ENCODE data around the gene MYLK2.
"Not testable (repeated sequence)": the region's sequence is repeated elsewhere in the genome, so short reads cannot be mapped to it uniquely, and the experiment has no call there.

MYLK2 gene

DNA sequence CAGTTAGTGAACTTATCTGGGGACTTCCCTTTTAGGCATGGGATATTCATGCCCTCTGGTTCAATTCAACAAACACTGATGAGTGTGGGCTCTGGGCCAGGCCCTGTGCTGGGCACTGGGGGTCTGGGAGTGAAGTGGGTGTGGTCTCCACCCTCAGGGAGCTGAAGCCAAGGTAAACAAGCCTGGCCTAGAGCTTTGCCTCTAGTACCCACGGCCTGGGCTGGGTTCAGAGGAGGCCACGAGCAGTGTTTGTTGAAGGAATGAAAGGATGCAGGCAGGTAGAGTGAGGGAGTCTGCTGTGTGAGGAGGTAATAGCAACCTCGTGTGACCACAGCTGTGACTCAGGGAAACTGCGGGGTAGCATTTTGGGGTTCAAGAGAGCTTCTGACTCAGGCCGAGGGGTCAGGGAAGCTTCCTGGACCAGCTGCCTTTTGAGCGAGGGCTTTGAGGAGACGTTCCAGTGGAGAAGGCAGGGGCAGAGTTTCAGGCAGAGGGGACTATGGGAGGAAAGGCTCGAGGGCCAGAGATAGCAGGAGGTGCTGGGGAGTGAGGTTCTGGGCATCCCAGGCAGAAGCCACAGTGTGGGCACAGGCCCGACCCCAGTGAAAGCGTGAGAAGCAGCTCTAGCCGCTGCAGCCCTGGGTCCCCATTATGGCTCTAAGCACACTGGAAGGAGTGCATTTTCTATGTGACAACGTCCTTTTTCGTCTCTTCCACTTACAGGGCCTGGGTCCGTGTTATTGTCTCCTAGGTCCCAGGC lies 5.6 kb downstream of the MYLK2 start:
- no peaks in the 10 kb centered on the region for H3K36me3 Mint-ChIP-seq
- H3K9me3 Mint-ChIP-seq (ENCODE audit: low read depth) = no peaks in the 10 kb centered on the region
- H3K4me1 Mint-ChIP-seq (ENCODE audit: low read depth) = no peaks in the 10 kb centered on the region
- H3K27me3 Mint-ChIP-seq = no peaks in the 10 kb centered on the region
- no peak overlapping the region for H3K27ac Mint-ChIP-seq
- H3K4me3 Mint-ChIP-seq = no peak overlapping the region

DNA sequence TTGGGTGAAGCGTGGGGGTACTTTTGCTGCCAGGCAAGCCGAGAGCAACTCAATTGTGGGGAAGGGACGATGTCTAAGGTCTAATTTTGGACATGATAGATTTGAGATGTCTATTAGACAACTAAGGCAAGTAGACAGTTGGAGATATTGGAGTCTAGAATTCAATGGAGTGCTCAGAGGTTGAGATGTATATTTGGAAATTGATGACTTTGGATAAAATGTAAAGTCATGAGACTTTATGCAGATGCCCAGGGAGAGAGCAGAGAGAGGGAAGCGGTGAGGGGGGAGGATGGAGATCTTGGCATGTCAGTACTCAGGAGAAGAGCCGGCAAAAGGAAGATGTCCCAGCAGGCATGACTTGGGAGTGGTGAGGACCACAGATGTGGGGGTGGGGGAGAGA lies 6.9 kb downstream of the MYLK2 start:
- no peaks in the 10 kb centered on the region for H3K27me3 Mint-ChIP-seq
- H3K4me1 Mint-ChIP-seq (ENCODE audit: low read depth) = no peaks in the 10 kb centered on the region
- no peak overlapping the region for H3K27ac Mint-ChIP-seq
- H3K36me3 Mint-ChIP-seq = no peaks in the 10 kb centered on the region
- no peaks in the 10 kb centered on the region for H3K9me3 Mint-ChIP-seq (ENCODE audit: low read depth)
- H3K4me3 Mint-ChIP-seq = no peak overlapping the region

DNA sequence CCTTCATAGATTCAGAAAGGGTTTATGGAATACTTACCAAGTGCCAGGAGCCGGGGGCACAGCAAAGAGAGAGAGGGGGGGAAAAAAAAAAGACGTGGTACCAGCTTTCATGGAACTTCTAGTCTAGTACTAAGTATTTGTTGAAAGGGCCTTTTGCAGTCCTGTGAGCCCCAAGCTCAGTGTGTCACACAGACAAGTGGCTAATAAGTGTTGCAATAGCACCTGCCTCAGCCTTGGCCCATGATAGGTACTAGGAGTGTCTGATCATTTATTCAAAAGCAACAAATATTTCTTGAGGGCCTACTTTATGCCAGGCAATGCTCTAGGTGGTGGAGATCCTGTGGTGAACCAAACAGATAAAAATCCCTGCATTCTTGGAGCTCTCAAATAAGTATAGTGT lies 7.9 kb downstream of the MYLK2 start:
- Mint-ChIP-seq H3K4me3 (no peak overlapping the region), H3K27ac (no peak overlapping the region), H3K4me1 (ENCODE audit: low read depth) (no peaks in the 10 kb centered on the region), H3K36me3 (no peaks in the 10 kb centered on the region), H3K27me3 (no peaks in the 10 kb centered on the region), H3K9me3 (ENCODE audit: low read depth) (no peaks in the 10 kb centered on the region)

DNA sequence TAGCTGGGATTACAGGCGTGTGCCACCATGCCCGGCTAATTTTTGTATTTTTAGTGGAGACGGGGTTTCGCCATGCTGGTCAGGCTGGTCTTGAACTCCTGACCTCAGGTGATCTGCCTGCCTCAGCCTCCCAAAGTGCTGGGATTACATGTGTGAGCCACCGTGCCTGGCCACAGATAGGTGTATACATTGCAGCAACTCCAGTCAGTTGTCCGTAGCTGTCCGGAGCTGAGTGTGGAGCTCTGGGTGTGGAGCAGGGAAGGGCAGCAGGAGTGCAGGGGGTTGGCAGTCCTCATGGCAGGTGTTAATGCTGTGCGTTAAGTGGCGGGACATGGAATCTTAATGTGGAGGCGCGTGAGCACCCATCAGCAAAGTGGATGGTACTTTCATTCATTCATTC lies 8.9 kb downstream of the MYLK2 start:
- H3K4me1 Mint-ChIP-seq (ENCODE audit: low read depth); H3K27ac Mint-ChIP-seq; H3K9me3 Mint-ChIP-seq (ENCODE audit: low read depth); H3K36me3 Mint-ChIP-seq; H3K27me3 Mint-ChIP-seq; H3K4me3 Mint-ChIP-seq: not testable (repeated sequence)

DNA sequence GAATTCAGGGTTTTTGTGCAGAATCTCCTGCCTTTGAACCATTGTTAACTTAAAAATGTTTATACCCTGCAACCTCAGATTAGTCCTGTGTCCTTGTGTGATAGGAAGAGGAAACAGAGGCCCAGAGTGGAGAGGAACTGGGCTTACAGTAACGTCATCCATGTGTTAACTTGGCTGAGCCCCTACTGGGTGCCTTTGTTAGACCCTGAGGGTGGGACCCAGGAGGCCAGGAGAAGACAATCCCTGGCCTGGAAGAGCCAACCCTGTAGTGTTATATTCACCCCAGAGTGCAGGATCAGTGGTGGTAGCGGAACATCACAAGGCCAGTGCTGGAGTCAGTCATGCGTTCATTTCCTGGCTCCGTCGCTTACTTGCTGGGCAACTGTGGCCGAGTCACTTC lies 10.6 kb downstream of the MYLK2 start:
- H3K4me3 Mint-ChIP-seq = no peak overlapping the region
- H3K36me3 Mint-ChIP-seq = no peaks in the 10 kb centered on the region
- no peak overlapping the region for H3K27ac Mint-ChIP-seq
- H3K4me1 Mint-ChIP-seq (ENCODE audit: low read depth) = no peaks in the 10 kb centered on the region
- H3K9me3 Mint-ChIP-seq (ENCODE audit: low read depth) = no peaks in the 10 kb centered on the region
- H3K27me3 Mint-ChIP-seq = no peaks in the 10 kb centered on the region

DNA sequence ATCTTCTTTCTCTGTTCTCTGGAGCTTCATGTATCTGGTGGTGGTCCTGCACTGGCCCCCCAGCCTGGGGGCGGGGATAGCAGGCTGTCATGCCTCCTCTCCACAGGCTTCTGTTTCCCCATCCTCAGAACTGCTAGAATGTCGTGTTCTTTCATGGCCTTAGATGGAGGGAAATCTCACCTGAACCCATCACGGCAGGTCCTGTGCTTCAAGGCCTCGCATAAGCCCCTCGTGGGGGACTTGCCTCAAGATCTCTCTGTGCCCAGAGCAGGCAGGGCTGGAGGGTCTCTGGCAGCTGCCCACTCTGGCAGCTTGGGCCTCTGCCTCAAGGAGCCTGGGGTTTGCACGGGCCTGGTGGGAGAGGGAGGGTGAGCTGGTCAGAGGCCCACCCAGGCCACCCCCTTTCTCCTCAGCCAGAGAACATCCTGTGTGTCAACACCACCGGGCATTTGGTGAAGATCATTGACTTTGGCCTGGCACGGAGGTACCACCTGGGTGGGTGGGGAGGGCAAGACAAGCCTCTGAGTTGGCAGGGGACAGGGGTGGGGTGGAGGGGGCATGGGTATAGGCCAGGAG lies 11.3 kb downstream of the MYLK2 start:
- H3K4me3 Mint-ChIP-seq = no peak overlapping the region
- H3K27me3 Mint-ChIP-seq = no peaks in the 10 kb centered on the region
- no peaks in the 10 kb centered on the region for H3K4me1 Mint-ChIP-seq (ENCODE audit: low read depth)
- H3K36me3 Mint-ChIP-seq = no peaks in the 10 kb centered on the region
- no peaks in the 10 kb centered on the region for H3K9me3 Mint-ChIP-seq (ENCODE audit: low read depth)
- H3K27ac Mint-ChIP-seq = no peak overlapping the region

DNA sequence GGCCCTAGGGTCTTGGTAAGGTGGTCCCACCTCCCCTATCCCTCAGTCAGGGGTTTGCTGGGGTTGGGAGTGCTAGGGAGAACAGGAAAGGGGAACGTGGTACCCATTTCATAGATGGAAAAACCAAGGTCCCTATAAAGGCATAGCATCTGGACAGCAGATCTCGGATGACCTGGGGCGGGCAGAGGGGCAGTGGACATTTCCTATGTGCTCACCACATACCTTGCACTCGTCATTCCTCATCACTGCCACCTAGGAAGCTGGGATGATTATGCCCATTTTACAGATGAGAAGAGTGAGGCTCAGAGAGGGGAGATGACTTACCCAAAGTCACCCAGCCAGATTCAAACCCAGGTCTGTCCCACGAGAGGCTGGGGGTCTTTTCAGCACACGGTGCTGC lies 12.1 kb downstream of the MYLK2 start:
- Mint-ChIP-seq H3K36me3 (no peaks in the 10 kb centered on the region), H3K27ac (no peak overlapping the region), H3K9me3 (ENCODE audit: low read depth) (no peaks in the 10 kb centered on the region), H3K4me1 (ENCODE audit: low read depth) (no peaks in the 10 kb centered on the region), H3K4me3 (no peak overlapping the region), H3K27me3 (no peaks in the 10 kb centered on the region)

DNA sequence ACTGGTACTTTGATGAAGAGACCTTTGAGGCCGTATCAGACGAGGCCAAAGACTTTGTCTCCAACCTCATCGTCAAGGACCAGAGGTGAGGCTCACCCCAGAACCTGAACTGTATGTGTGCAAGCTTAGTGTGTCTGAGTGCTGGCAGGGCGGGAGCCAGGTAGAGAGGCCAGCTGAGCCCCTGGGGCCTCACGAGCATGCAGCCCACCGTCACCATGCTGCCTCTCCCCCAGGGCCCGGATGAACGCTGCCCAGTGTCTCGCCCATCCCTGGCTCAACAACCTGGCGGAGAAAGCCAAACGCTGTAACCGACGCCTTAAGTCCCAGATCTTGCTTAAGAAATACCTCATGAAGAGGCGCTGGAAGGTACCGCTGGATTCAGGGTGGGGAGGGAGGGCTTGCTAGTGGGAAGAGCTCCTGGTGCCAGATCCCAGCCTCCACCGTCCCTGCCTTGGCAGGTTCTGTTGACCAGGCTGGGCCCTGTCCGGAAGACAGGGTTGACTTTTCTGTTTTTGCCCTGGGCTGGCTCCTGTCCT lies 12.7 kb downstream of the MYLK2 start:
- Mint-ChIP-seq H3K27me3 (no peaks in the 10 kb centered on the region), H3K27ac (no peak overlapping the region), H3K36me3 (no peaks in the 10 kb centered on the region), H3K4me3 (no peak overlapping the region), H3K4me1 (ENCODE audit: low read depth) (no peaks in the 10 kb centered on the region), H3K9me3 (ENCODE audit: low read depth) (no peaks in the 10 kb centered on the region)

DNA sequence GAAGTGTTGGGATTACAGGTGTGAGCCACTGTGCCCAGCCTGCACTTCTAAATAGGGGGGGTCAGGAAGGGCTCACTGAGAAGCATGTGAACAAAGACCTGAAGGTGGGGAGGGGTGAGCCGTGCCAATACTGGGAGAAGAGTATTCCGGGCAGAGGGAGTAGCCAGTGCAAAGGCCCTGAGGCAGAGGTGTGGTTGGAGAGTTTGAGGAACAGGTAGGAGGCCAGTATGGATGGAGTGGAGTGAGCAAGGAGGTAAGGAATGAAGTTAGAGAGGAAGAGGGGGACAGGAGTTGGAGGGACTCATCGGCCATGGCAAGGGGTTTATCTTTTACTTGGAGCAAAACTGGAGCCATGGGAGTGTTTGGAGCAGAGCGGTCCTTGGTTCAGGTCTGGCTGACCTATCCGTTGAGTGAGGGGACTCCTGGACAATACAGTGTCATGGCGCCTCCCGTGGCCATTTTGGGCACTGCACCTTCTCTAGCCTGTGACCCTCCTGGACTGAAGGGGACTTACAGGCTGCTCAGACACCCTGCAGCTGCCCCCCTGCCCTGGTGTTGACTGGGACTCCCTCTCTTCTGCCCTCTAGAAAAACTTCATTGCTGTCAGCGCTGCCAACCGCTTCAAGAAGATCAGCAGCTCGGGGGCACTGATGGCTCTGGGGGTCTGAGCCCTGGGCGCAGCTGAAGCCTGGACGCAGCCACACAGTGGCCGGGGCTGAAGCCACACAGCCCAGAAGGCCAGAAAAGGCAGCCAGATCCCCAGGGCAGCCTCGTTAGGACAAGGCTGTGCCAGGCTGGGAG lies 14.2 kb downstream of the MYLK2 start:
- Mint-ChIP-seq H3K9me3 (ENCODE audit: low read depth) (no peaks in the 10 kb centered on the region), H3K27ac (no peak overlapping the region), H3K4me1 (ENCODE audit: low read depth) (no peaks in the 10 kb centered on the region), H3K4me3 (no peak overlapping the region), H3K27me3 (no peaks in the 10 kb centered on the region), H3K36me3 (no peaks in the 10 kb centered on the region)

DNA sequence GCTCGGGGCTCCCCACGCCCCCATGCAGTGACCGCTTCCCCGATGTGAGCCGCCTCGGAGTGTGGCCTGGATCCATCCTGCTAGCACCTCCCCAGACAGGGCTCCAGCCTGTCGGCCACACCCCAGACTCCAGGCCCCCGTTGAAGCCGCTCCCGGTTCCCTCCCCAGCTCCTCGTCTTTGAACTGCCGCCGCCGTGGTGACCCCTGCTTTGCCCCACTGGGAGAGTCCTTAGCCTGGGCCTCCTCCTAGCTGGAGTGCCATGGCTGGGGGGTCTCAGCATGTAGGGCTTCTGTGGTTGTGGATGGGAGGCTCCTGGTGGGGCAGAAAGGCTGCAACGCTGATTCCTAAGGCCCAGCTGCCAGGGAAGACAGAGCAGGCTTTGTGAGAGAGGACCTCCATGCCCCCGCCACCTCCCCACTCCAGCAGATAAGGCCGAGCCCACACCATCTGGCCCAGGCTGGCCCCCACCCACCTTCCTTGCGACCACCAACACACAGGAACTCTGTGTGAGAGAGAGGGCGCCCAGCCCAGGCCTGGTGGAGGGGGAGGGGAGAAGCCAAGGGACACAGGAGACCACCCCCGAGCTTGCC lies 14.9 kb downstream of the MYLK2 start:
- H3K4me1 Mint-ChIP-seq (ENCODE audit: low read depth) = no peaks in the 10 kb centered on the region
- no peaks in the 10 kb centered on the region for H3K36me3 Mint-ChIP-seq
- no peaks in the 10 kb centered on the region for H3K27me3 Mint-ChIP-seq
- H3K27ac Mint-ChIP-seq = no peak overlapping the region
- no peak overlapping the region for H3K4me3 Mint-ChIP-seq
- H3K9me3 Mint-ChIP-seq (ENCODE audit: low read depth) = no peaks in the 10 kb centered on the region

DNA sequence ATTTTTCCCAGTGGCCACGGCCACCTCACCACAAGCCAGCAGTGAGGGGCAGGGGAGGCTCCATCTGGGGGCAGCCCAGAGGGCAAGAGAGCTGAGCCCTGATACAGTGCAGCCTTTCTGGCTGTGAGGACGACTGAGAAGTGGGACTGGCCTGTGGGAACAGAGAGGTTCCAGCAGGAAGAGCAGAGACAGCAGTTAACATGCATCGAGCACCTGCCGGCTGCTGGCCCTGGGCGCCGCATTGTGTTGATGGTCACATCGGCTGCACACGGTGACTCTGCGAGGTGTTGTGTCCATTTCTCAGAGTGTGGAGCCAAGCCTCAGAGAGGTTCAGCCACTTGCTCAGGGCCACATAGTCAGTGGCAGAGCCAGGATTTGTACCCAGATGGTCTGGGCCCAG lies 16.4 kb downstream of the MYLK2 start:
- Mint-ChIP-seq H3K27ac (no peak overlapping the region), H3K27me3 (no peaks in the 10 kb centered on the region), H3K36me3 (no peaks in the 10 kb centered on the region), H3K4me1 (ENCODE audit: low read depth) (no peaks in the 10 kb centered on the region), H3K4me3 (no peak overlapping the region), H3K9me3 (ENCODE audit: low read depth) (no peaks in the 10 kb centered on the region)

DNA sequence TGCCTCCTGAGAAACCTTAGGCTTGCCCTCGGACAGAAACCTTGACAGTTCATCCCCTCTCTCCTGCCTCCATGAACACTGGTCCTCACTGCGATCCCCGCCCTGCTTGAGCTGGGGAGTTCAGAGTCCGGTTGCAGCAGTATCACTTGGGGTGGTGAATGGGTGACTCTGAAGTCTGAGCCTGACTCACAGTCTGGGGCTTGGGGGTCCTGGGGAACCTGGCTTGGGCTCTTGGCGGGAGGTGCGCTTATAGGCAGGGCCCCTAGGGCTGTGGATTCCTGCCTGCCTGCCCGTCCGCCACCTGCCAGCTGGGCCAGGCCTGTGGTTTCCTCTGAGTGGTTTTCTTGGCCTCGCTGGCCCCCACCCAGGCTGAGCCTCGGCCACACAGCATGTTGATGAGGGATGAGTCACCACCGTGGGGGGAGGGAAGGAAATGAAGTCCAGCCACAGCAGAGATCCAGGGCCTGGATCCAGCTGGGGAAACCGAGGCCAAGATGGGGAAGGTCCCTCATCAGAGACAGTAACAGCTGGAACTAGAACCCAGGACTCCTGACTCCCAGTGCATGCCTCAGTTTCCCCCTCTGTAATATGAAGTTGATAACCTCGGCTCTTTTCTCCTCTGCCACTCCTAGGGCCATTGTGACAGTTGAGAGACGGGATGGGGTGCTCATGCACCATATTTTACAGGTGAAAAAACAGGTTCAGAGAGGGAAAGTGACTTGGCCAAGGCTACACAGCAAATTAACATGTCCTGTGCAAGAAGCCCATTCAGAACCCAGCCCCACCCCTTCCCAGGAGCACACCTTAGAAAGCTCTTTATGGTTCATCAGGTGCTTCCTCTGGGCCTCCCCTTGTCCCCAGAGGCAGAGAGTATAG lies 17.1 kb downstream of the MYLK2 start:
- Mint-ChIP-seq H3K4me3 (no peak overlapping the region), H3K27me3 (no peaks in the 10 kb centered on the region), H3K4me1 (ENCODE audit: low read depth) (no peaks in the 10 kb centered on the region), H3K27ac (no peak overlapping the region), H3K9me3 (ENCODE audit: low read depth) (no peaks in the 10 kb centered on the region), H3K36me3 (no peaks in the 10 kb centered on the region)

DNA sequence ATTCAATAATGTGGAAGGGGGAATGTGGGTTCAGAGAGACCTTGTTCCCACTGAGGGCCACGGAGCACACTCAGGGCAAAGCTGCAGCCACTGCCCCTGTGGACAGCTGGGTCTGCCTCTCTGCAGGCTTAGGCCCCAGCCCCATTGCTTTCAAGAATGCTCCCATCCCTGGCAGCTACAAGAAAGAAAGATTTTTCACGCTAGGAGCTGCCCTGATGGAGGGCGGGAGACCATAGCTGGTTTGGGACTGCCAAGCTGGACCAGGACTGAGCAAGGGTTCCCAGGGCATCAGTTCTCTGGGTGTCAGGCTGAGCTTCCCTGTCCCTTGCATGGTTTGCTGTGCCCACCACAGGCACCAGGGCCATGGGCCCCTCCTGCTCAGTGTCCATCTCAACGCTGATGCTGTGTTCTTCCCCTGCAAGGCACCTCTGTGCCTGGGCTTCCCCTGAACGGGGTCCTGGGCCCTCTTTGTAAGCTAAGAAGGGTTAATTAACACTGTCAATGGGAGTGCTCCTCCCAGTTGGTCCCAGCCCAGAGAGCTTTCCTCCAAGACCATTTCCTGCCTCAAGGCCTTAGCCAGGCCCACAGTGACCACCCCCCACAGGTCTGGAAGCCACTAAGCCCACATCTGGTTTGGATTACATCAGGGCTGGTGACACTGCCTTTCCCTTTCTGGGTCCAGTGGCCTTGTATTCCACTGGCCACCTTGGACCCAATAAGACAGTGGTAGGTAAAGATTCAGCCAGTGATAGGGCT lies 17.9 kb downstream of the MYLK2 start:
- no peak overlapping the region for H3K4me3 Mint-ChIP-seq

DNA sequence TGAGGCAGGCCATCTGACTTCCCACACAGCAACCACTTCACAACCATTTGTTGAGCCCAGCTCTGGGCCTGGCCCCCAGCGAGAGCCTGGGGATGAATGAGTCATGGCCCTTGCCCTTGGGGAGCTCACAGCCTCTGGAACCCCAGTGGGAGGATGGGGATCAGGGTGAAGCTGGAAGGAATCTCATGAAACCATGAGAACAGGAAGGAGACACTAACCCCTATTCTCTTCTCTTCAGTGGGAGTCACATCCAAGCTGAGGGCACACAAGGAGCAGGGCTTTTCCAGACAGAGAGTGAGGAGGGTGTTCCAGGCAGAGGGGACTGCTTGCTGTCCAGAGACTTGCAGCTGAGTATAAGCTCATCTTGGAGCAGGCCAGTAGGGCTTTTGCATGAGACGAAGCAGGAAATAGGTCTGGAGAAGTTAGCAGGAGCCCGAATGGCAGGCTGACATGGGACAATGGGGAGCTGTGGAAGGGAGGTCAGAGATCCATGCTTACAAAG lies 18.8 kb downstream of the MYLK2 start:
- no peaks in the 10 kb centered on the region for H3K9me3 Mint-ChIP-seq (ENCODE audit: low read depth)
- H3K27ac Mint-ChIP-seq = no peak overlapping the region
- H3K4me3 Mint-ChIP-seq = no peak overlapping the region
- no peaks in the 10 kb centered on the region for H3K27me3 Mint-ChIP-seq
- H3K36me3 Mint-ChIP-seq = no peaks in the 10 kb centered on the region
- H3K4me1 Mint-ChIP-seq (ENCODE audit: low read depth) = no peaks in the 10 kb centered on the region

More for the DNA sequence above, 17.9 kb downstream of the MYLK2 start:
- Mint-ChIP-seq H3K9me3 (ENCODE audit: low read depth) (no peaks in the 10 kb centered on the region), H3K36me3 (no peaks in the 10 kb centered on the region), H3K4me1 (ENCODE audit: low read depth) (no peaks in the 10 kb centered on the region), H3K27ac (no peak overlapping the region), H3K27me3 (no peaks in the 10 kb centered on the region)

All from activated naive CD8-positive, alpha-beta T cell (primary cell).